Vein endothelial cell (primary cell): ENCODE data around the gene LYPD1. TPM values are rescaled to one million over a fixed set of nuclear protein-coding genes. Genes with fewer than 3 reads are reported as not detected.

Experiments used
- total RNA-seq: library from RNA; depleted of rRNA; stranded (reverse); fragments of >200 nt; gene quantifications from 2 replicates; pipeline ENCODE4 v1.2.3, GENCODE V29; 2012

Gene LYPD1
- 1.9 and 24.5 TPM in 2 replicates for total RNA-seq

DNA sequence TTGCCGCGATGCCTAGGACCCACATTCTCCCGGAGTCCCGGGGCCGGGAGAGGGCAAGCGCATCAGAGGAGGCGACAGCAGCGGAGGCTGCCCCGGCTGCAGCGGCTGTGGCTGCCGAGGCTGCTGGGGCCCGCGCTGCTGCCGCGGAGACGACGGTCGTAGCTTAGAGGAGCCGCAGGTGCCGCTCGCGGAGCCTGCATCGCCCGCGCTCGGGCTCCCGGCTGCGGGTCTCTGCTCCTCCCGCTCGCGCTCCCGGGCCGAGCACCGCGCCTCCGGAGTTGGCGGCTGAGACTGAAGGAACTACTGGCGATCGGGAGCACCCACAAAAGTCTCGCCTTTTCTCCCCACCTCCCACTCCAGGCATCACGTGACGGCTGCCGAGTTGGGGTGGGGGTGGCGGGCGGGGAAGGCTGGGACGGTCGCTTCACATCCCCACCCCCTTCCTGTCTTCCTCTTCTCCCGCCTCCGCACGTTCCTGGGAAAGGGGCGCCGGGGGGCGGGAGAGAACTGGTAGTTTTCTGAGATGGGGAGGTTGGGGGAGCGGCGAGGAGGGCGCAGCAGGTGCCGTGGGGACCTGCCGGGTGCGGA is at the start of gene LYPD1:
TSS of gene LYPD1 (minus strand) at position 298 of the 588 bp plus-strand sequence. CDS start at position 25, 273 bp downstream.

